K562 (cell line): ENCODE results near the gene EOMES. TPM values are rescaled to one million over a fixed set of nuclear protein-coding genes. Genes with fewer than 3 reads are reported as not detected.

Experiments
- ATAC-seq: fragments of 200-7000 bp; cut with Tn5 transposase; 3 replicates; pipeline ENCODE4 v1.9.1; 2020; ENCODE audit warnings: moderate library complexity
- BruUV-seq: library from RNA; stranded (reverse); fragments of 400-500 nt; replicated peaks from 2 replicates; lab custom pipeline; 2021; lab: Mats Ljungman, UMichigan
- CTCF ChIA-PET: fragments of 300-600 bp; formaldehyde crosslinking; extraction: SDS; loops from one replicate; lab custom pipeline; 2021; ENCODE audit warnings: low intra/inter-chr PET ratio; lab: Yijun Ruan, JAX
- POLR2A ChIA-PET: fragments of 300-600, 350-650 bp; sonication (Branson Sonifier 250); formaldehyde crosslinking; extraction: SDS; loops from one replicate; lab custom pipeline; 2021; ENCODE audit warnings: antibody characterized with exemption, inconsistent platforms; lab: Yijun Ruan, JAX
- DNase-seq, 4 experiments: peaks; one replicate each; pipeline versions ENCODE4 v3.0.0 to v3.0.0-alpha.2; 2011 to 2018; ENCODE audit warnings: low spot score in 3 of 4, mixed read lengths in 3 of 4; ENCODE audit errors: extremely low read depth in 1 of 4
- FAIRE-seq: peaks from 2 replicates; lab custom pipeline; 2011; peaks lifted over from hg19 to GRCh38; lab: Jason Lieb, UNC
- H2AFZ ChIP-seq: 2 replicates; pipeline ENCODE4 v1.6.0; 2011; ENCODE audit warnings: low read depth, low read length, control low read depth, inconsistent platforms
- H3K27ac ChIP-seq: fragments of 200-600 bp; 3 replicates; pipeline ENCODE4 v1.8.0; 2011; ENCODE audit warnings: low read depth, mild to moderate bottlenecking, control low read depth, inconsistent platforms, low read length, moderate library complexity, mixed read lengths; ENCODE audit errors: extremely low read depth
- H3K27me3 ChIP-seq, 2 experiments: fragments of 300-600 bp in 1 of 2; 2 replicates in 1 of 2; 3 replicates in 1 of 2; pipeline versions ENCODE4 v1.6.0 to v1.8.0; 2011; ENCODE audit warnings: inconsistent platforms in 2 of 2, low read length in 2 of 2, mild to moderate bottlenecking in 1 of 2, mixed read lengths in 1 of 2, moderate library complexity in 1 of 2; ENCODE audit not compliant: control insufficient read depth in 2 of 2, insufficient read depth in 2 of 2
- H3K36me3 ChIP-seq: fragments of 300-600 bp; 3 replicates; pipeline ENCODE4 v1.8.0; 2011; ENCODE audit warnings: mild to moderate bottlenecking, low read length, inconsistent platforms; ENCODE audit not compliant: control insufficient read depth, insufficient read depth
- H3K4me1 ChIP-seq, 2 experiments: fragments of 200-600 bp in 1 of 2; replicated peaks in 1 of 2; 2 replicates in 1 of 2; 3 replicates in 1 of 2; pipeline versions ENCODE4 v1.5.1 to v1.8.0; 2011; ENCODE audit warnings: inconsistent platforms in 2 of 2, low read length in 2 of 2, mild to moderate bottlenecking in 1 of 2, mixed read lengths in 1 of 2, moderate library complexity in 1 of 2; ENCODE audit not compliant: control insufficient read depth in 2 of 2, insufficient read depth in 2 of 2
- H3K4me2 ChIP-seq: 2 replicates; pipeline ENCODE4 v1.6.1; 2011; ENCODE audit warnings: low read length, control low read depth, inconsistent platforms, mixed read lengths; ENCODE audit not compliant: insufficient read depth
- H3K4me3 ChIP-seq: fragments of 200-600 bp; sonication (generic), shearing (Covaris generic); 2 replicates; pipeline ENCODE4 v1.5.1; 2016; ENCODE audit warnings: control low read depth, inconsistent platforms
- H3K79me2 ChIP-seq: fragments of 200-600 bp; 3 replicates; pipeline ENCODE4 v1.8.0; 2011; ENCODE audit warnings: low read length, inconsistent platforms; ENCODE audit not compliant: control insufficient read depth, insufficient read depth
- H3K9ac ChIP-seq, 2 experiments: 2 replicates each; pipeline versions ENCODE4 v1.6.0 to v1.6.1; 2011; ENCODE audit warnings: low read depth in 2 of 2, low read length in 2 of 2, control low read depth in 1 of 2, inconsistent platforms in 1 of 2, mild to moderate bottlenecking in 1 of 2, mixed read lengths in 1 of 2; ENCODE audit not compliant: insufficient read depth in 1 of 2
- H3K9me1 ChIP-seq: one replicate; pipeline ENCODE4 v1.6.0; 2011; ENCODE audit warnings: inconsistent platforms, mild to moderate bottlenecking, low read length, moderate library complexity; ENCODE audit not compliant: control insufficient read depth, insufficient read depth
- H3K9me3 ChIP-seq: replicated peaks from 2 replicates; pipeline ENCODE4 v1.5.1; 2011; ENCODE audit warnings: low read depth, low read length, inconsistent platforms; ENCODE audit not compliant: control insufficient read depth, insufficient read depth
- H4K20me1 ChIP-seq: replicated peaks from 2 replicates; pipeline ENCODE4 v1.6.1; 2011; ENCODE audit warnings: low read length, inconsistent platforms, mixed read lengths; ENCODE audit not compliant: control insufficient read depth, insufficient read depth
- KLF1 ChIP-seq: fragments of 450-650 bp; IDR thresholded peaks from 2 replicates; pipeline ENCODE4 v1.6.1; 2016; ENCODE audit warnings: missing genetic modification characterization, missing compliant biosample characterization
- NR3C1 ChIP-seq: sonication (generic); formaldehyde crosslinking; IDR thresholded peaks from 2 replicates; pipeline ENCODE4 v1.8.1; 2022; ENCODE audit warnings: missing genetic modification reagents
- SAFB2 ChIP-seq: fragments of 200-400 bp; formaldehyde crosslinking; IDR thresholded peaks from 2 replicates; pipeline ENCODE4 v1.6.1; 2018; ENCODE audit warnings: borderline replicate concordance, low read length, low read depth, moderate library complexity; ENCODE audit not compliant: severe bottlenecking
- SREBF1 ChIP-seq: fragments of 150-350 bp; IDR thresholded peaks from 2 replicates; pipeline ENCODE4 v1.6.1; 2014; ENCODE audit warnings: antibody characterized with exemption, low read depth, low read length, borderline replicate concordance
- ZFP36 ChIP-seq: fragments of 150-350 bp; IDR thresholded peaks from 2 replicates; pipeline ENCODE4 v1.6.1; 2018; ENCODE audit warnings: low read length, low read depth; ENCODE audit not compliant: partially characterized antibody
- in situ Hi-C: fragments of 300-500 bp; cut with MboI; formaldehyde crosslinking; loops from 4 replicates; pipeline ENCODE4 v1.15.0; 2018; ENCODE audit warnings: inconsistent platforms, mixed read lengths
- intact Hi-C: fragments of 100-400 bp; cut with micrococcal nuclease; formaldehyde crosslinking; loops from 2 replicates; pipeline ENCODE4 v1.14.2; 2022
- polyA plus RNA-seq, 8 experiments: library from polyadenylated mRNA; depleted of rRNA in 4 of 8; stranded (reverse) in 5 of 8; unstranded in 3 of 8; fragments of >200 nt; fragmentation: Nextera tagmentation in 2 of 8; fragmentation: Illumina TruSeq in 1 of 8; extraction: Ambion mirVana in 2 of 8; extraction: Trizol in 1 of 8; gene quantifications; 2 replicates each; pipeline versions ENCODE4 v1.2.1 to v1.2.3, GENCODE V29; 2011 to 2014; ENCODE audit warnings: inconsistent platforms in 1 of 8, missing spikeins in 1 of 8
- total RNA-seq, 7 experiments: library from RNA; depleted of rRNA in 6 of 7; stranded (reverse); fragments of >200 nt in 6 of 7; fragmentation: Illumina TruSeq in 2 of 7; extraction: Trizol in 2 of 7; gene quantifications; 2 replicates each; pipeline versions ENCODE4 v1.2.1 to v1.2.3, GENCODE V29; 2011 to 2021; ENCODE audit warnings: low replicate concordance in 1 of 7
- TF ChIP-seq, protein P1 (sequence below): fragments of 250-450 bp; sonication (Bioruptor Pico); IDR thresholded peaks from 2 replicates; pipeline ENCODE4 v1.5.0; 2020; ENCODE audit warnings: mild to moderate bottlenecking, borderline replicate concordance
- TF ChIP-seq, protein P2 (sequence below): fragments of 450-650 bp; IDR thresholded peaks from 2 replicates; pipeline ENCODE4 v1.6.1; 2017; ENCODE audit warnings: antibody characterized with exemption, mild to moderate bottlenecking

Gene EOMES
- total and polyA plus RNA-seq, 9 of the 15 experiments (the other 6 are each of a cell fraction or from before 2014, with no cell fraction given), result 0.07 TPM; not detected in 8

DNA sequence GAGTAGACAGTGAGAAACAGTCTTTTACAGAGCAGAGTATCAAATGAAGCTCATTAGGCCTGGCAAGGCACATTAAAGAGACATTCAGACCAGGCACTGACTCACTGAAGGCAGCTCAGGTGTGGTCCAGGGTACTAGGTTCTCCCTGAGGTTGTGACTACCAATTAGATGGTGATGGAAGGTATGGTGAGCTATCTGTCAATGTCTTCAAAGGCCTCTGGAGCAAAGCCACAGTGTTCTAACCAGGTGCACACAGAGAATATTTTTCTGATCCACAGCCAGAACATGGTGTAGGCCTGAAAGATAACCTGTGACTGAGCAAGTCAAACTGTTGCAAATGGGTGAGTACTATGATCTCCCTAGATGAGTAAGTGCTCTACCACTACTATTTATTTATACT is 51.5 kb downstream of the EOMES start:
- Histone ChIP-seq H3K27ac (no peak overlapping the region), H3K27me3 (no peaks in the 10 kb centered on the region), H3K4me2 (no peak overlapping the region), H2AFZ (no peak overlapping the region), H3K4me3 (no peak overlapping the region), H3K9ac (no peak overlapping the region), H3K9me3 (no peaks in the 10 kb centered on the region), H3K9me1 (no peaks in the 10 kb centered on the region), H4K20me1 (no peaks in the 10 kb centered on the region), H3K4me1 (no peaks in the 10 kb centered on the region), H3K79me2 (no peaks in the 10 kb centered on the region), H3K36me3 (no peaks in the 10 kb centered on the region)
- no peak for TF ChIP-seq SAFB2
- TF ChIP-seq, protein P1, sequence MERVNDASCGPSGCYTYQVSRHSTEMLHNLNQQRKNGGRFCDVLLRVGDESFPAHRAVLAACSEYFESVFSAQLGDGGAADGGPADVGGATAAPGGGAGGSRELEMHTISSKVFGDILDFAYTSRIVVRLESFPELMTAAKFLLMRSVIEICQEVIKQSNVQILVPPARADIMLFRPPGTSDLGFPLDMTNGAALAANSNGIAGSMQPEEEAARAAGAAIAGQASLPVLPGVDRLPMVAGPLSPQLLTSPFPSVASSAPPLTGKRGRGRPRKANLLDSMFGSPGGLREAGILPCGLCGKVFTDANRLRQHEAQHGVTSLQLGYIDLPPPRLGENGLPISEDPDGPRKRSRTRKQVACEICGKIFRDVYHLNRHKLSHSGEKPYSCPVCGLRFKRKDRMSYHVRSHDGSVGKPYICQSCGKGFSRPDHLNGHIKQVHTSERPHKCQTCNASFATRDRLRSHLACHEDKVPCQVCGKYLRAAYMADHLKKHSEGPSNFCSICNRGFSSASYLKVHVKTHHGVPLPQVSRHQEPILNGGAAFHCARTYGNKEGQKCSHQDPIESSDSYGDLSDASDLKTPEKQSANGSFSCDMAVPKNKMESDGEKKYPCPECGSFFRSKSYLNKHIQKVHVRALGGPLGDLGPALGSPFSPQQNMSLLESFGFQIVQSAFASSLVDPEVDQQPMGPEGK (CRISPR knock-in tag), result no peak
- TF ChIP-seq, protein P2, sequence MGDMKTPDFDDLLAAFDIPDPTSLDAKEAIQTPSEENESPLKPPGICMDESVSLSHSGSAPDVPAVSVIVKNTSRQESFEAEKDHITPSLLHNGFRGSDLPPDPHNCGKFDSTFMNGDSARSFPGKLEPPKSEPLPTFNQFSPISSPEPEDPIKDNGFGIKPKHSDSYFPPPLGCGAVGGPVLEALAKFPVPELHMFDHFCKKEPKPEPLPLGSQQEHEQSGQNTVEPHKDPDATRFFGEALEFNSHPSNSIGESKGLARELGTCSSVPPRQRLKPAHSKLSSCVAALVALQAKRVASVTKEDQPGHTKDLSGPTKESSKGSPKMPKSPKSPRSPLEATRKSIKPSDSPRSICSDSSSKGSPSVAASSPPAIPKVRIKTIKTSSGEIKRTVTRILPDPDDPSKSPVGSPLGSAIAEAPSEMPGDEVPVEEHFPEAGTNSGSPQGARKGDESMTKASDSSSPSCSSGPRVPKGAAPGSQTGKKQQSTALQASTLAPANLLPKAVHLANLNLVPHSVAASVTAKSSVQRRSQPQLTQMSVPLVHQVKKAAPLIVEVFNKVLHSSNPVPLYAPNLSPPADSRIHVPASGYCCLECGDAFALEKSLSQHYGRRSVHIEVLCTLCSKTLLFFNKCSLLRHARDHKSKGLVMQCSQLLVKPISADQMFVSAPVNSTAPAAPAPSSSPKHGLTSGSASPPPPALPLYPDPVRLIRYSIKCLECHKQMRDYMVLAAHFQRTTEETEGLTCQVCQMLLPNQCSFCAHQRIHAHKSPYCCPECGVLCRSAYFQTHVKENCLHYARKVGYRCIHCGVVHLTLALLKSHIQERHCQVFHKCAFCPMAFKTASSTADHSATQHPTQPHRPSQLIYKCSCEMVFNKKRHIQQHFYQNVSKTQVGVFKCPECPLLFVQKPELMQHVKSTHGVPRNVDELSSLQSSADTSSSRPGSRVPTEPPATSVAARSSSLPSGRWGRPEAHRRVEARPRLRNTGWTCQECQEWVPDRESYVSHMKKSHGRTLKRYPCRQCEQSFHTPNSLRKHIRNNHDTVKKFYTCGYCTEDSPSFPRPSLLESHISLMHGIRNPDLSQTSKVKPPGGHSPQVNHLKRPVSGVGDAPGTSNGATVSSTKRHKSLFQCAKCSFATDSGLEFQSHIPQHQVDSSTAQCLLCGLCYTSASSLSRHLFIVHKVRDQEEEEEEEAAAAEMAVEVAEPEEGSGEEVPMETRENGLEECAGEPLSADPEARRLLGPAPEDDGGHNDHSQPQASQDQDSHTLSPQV, result no peak
- TF ChIP-seq NR3C1 (CRISPR knock-in tag), result no peak
- no peak for TF ChIP-seq KLF1 (tag)
- no peak for TF ChIP-seq ZFP36
- TF ChIP-seq SREBF1, result no peak
- intact Hi-C loops, result no loop called here
- POLR2A ChIA-PET, result no interaction called here
- CTCF ChIA-PET, result no interaction called here
- ATAC-seq (no peak), FAIRE-seq (no peak), DNase-seq (no peak)
- no TSS peak for BruUV-seq
- in situ Hi-C loops, result no loop called here
